WTC11 (cell line): ENCODE measurements around the gene MED22. TPM values are rescaled to one million over a fixed set of nuclear protein-coding genes. Genes with fewer than 3 reads are reported as not detected.

ENCODE experiments used
- ATAC-seq: fragments of 200-7000 bp; cut with Tn5 transposase; 2 replicates; pipeline ENCODE4 v1.10.0; 2021; ENCODE audit warnings: mild to moderate bottlenecking, moderate library complexity
- CTCF ChIA-PET: fragments of 300-600 bp; sonication (Branson Sonifier 250); formaldehyde crosslinking; loops from one replicate; lab custom pipeline; 2021; ENCODE audit warnings: antibody characterized with exemption; lab: Charles Lee
- POLR2A ChIA-PET: fragments of 350-600 bp; sonication (Branson Sonifier 250); formaldehyde crosslinking; loops from one replicate; lab custom pipeline; 2021; ENCODE audit warnings: antibody characterized with exemption; lab: Charles Lee
- DNase-seq: peaks from one replicate; pipeline ENCODE4 v3.0.0; 2021; ENCODE audit warnings: low spot score
- H3K27ac Mint-ChIP-seq: 2 replicates; pipeline ENCODE4 v1.8.0; 2021; ENCODE audit warnings: mixed read lengths
- H3K27me3 Mint-ChIP-seq: 2 replicates; pipeline ENCODE4 v1.8.0; 2021; ENCODE audit warnings: low read depth, mild to moderate bottlenecking, moderate library complexity, mixed read lengths
- H3K36me3 Mint-ChIP-seq: 2 replicates; pipeline ENCODE4 v1.8.0; 2021; ENCODE audit warnings: mixed read lengths
- H3K4me1 Mint-ChIP-seq: 2 replicates; pipeline ENCODE4 v1.8.0; 2022; ENCODE audit warnings: mixed read lengths
- H3K4me3 Mint-ChIP-seq: 2 replicates; pipeline ENCODE4 v1.8.0; 2021; ENCODE audit warnings: mild to moderate bottlenecking, moderate library complexity, mixed read lengths
- H3K9me3 Mint-ChIP-seq: 2 replicates; pipeline ENCODE4 v1.8.0; 2021; ENCODE audit warnings: mixed read lengths
- CREB1 ChIP-seq: sonication (generic); formaldehyde crosslinking; IDR thresholded peaks from 2 replicates; pipeline ENCODE4 v1.8.0; 2023; ENCODE audit warnings: mild to moderate bottlenecking, missing genetic modification reagents
- GRHL2 ChIP-seq: fragments of 250-450 bp; sonication (Bioruptor Pico); IDR thresholded peaks from 2 replicates; pipeline ENCODE4 v1.8.0; 2022; ENCODE audit warnings: mild to moderate bottlenecking, moderate library complexity; ENCODE audit not compliant: insufficient replicate concordance, severe bottlenecking
- NFATC4 ChIP-seq: fragments of 250-450 bp; sonication (Bioruptor Pico); IDR thresholded peaks from 2 replicates; pipeline ENCODE4 v1.9.0; 2021; ENCODE audit warnings: mild to moderate bottlenecking
- NFYB ChIP-seq: sonication (generic); formaldehyde crosslinking; conservative IDR thresholded peaks from 2 replicates; pipeline ENCODE4 v1.8.0; 2022; ENCODE audit warnings: low read depth, missing genetic modification reagents
- TP53 ChIP-seq: sonication (generic); formaldehyde crosslinking; IDR thresholded peaks from 2 replicates; pipeline ENCODE4 v1.8.1; 2023; ENCODE audit warnings: mild to moderate bottlenecking, missing genetic modification reagents
- ZNF425 ChIP-seq: fragments of 250-450 bp; sonication (Bioruptor Pico); conservative IDR thresholded peaks from 2 replicates; pipeline ENCODE4 v1.9.0; 2021; ENCODE audit warnings: mild to moderate bottlenecking
- total RNA-seq: library from RNA; stranded (reverse); gene quantifications from 3 replicates; pipeline ENCODE4 v1.2.3, GENCODE V29; 2021
- TF ChIP-seq, protein P1 (sequence below): sonication (generic); formaldehyde crosslinking; IDR thresholded peaks from 2 replicates; pipeline ENCODE4 v1.8.0; 2022; ENCODE audit warnings: missing genetic modification reagents
- TF ChIP-seq, protein P2 (sequence below): sonication (generic); formaldehyde crosslinking; IDR thresholded peaks from 2 replicates; pipeline ENCODE4 v1.8.1; 2023; ENCODE audit warnings: mild to moderate bottlenecking, missing genetic modification reagents
- TF ChIP-seq, protein P3 (sequence below): sonication (generic); formaldehyde crosslinking; conservative IDR thresholded peaks from 2 replicates; pipeline ENCODE4 v1.8.1; 2022; ENCODE audit warnings: mild to moderate bottlenecking, missing genetic modification reagents
- TF ChIP-seq, protein P4 (sequence below): fragments of 200-600 bp; IDR thresholded peaks from 2 replicates; pipeline ENCODE4 v1.8.0; 2022; ENCODE audit warnings: antibody characterized with exemption
- TF ChIP-seq, protein P5 (sequence below): sonication (generic); formaldehyde crosslinking; IDR thresholded peaks from 2 replicates; pipeline ENCODE4 v1.8.0; 2022; ENCODE audit warnings: mild to moderate bottlenecking, missing genetic modification reagents

Gene MED22
- total RNA-seq, 1 experiment from 2014 or later: 59.5 TPM

DNA sequence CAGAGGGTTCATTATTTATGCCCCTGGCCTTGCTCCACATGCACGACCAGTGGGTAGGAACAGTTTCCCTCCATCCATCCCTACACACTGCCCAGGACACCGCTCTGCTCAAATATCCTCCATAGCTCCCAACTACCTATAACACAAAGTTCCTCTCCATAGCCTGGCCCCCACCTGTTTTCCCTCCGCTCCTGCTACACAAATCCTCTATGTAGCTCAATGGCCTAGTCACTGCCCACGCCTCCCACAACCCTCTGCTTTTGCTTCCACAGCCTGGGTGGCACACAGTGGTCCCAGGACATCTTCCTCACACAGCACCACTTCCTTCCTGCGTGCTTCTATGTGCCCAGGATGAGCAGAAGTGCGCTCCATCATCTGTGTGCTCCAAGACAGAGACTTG lies 49.4 kb upstream of the MED22 start (continued):
- TF ChIP-seq, protein P1, sequence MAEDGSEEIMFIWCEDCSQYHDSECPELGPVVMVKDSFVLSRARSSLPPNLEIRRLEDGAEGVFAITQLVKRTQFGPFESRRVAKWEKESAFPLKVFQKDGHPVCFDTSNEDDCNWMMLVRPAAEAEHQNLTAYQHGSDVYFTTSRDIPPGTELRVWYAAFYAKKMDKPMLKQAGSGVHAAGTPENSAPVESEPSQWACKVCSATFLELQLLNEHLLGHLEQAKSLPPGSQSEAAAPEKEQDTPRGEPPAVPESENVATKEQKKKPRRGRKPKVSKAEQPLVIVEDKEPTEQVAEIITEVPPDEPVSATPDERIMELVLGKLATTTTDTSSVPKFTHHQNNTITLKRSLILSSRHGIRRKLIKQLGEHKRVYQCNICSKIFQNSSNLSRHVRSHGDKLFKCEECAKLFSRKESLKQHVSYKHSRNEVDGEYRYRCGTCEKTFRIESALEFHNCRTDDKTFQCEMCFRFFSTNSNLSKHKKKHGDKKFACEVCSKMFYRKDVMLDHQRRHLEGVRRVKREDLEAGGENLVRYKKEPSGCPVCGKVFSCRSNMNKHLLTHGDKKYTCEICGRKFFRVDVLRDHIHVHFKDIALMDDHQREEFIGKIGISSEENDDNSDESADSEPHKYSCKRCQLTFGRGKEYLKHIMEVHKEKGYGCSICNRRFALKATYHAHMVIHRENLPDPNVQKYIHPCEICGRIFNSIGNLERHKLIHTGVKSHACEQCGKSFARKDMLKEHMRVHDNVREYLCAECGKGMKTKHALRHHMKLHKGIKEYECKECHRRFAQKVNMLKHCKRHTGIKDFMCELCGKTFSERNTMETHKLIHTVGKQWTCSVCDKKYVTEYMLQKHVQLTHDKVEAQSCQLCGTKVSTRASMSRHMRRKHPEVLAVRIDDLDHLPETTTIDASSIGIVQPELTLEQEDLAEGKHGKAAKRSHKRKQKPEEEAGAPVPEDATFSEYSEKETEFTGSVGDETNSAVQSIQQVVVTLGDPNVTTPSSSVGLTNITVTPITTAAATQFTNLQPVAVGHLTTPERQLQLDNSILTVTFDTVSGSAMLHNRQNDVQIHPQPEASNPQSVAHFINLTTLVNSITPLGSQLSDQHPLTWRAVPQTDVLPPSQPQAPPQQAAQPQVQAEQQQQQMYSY (CRISPR knock-in tag): no peak
- TF ChIP-seq GRHL2 (CRISPR knock-in tag): no peak

DNA sequence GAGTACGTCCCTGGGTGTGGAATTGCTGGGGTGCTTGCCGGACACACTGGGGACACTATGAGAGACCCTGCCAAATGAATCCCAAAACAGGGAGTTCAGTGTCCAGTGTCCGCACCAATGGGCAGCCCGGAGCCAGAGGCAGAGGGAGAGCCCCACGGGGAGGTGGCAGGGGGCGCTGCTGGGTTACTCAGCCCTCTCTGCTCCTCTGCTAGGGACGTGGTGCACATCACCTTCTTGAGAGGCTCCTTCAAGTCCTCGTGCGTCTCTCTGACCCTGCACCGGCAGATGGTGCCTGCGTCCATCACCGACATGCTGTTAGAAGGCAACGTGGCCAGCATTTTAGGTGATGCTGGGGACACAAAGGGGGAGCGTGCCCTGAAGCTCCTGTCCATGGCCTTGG lies 49.0 kb upstream of the MED22 start:
- Mint-ChIP-seq H3K36me3 (no peaks in the 10 kb centered on the region), H3K4me3 (no peak overlapping the region), H3K9me3 (no peaks in the 10 kb centered on the region), H3K27me3 (peaks cover 6% of the 10 kb centered on the region), H3K4me1 (no peaks in the 10 kb centered on the region), H3K27ac (no peak overlapping the region)
- ATAC-seq: peak; percentile 90
- TF ChIP-seq CREB1 (CRISPR knock-in tag) (no peak), TP53 (CRISPR knock-in tag) (no peak), NFATC4 (CRISPR knock-in tag) (no peak)
- TF ChIP-seq, protein P2, sequence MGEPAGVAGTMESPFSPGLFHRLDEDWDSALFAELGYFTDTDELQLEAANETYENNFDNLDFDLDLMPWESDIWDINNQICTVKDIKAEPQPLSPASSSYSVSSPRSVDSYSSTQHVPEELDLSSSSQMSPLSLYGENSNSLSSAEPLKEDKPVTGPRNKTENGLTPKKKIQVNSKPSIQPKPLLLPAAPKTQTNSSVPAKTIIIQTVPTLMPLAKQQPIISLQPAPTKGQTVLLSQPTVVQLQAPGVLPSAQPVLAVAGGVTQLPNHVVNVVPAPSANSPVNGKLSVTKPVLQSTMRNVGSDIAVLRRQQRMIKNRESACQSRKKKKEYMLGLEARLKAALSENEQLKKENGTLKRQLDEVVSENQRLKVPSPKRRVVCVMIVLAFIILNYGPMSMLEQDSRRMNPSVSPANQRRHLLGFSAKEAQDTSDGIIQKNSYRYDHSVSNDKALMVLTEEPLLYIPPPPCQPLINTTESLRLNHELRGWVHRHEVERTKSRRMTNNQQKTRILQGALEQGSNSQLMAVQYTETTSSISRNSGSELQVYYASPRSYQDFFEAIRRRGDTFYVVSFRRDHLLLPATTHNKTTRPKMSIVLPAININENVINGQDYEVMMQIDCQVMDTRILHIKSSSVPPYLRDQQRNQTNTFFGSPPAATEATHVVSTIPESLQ (CRISPR knock-in tag): no peak
- TF ChIP-seq, protein P3, sequence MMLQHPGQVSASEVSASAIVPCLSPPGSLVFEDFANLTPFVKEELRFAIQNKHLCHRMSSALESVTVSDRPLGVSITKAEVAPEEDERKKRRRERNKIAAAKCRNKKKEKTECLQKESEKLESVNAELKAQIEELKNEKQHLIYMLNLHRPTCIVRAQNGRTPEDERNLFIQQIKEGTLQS (CRISPR knock-in tag): no peak
- TF ChIP-seq, protein P4, sequence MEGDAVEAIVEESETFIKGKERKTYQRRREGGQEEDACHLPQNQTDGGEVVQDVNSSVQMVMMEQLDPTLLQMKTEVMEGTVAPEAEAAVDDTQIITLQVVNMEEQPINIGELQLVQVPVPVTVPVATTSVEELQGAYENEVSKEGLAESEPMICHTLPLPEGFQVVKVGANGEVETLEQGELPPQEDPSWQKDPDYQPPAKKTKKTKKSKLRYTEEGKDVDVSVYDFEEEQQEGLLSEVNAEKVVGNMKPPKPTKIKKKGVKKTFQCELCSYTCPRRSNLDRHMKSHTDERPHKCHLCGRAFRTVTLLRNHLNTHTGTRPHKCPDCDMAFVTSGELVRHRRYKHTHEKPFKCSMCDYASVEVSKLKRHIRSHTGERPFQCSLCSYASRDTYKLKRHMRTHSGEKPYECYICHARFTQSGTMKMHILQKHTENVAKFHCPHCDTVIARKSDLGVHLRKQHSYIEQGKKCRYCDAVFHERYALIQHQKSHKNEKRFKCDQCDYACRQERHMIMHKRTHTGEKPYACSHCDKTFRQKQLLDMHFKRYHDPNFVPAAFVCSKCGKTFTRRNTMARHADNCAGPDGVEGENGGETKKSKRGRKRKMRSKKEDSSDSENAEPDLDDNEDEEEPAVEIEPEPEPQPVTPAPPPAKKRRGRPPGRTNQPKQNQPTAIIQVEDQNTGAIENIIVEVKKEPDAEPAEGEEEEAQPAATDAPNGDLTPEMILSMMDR: peak; percentile 24; the same call in 1 of the 2 replicates
- TF ChIP-seq, protein P5, sequence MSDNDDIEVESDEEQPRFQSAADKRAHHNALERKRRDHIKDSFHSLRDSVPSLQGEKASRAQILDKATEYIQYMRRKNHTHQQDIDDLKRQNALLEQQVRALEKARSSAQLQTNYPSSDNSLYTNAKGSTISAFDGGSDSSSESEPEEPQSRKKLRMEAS: peak; percentile 31; the same call in 1 of the 2 replicates
- DNase-seq: peak; percentile 82
- ChIA-PET CTCF (interaction anchor here (0.5 to 3.6 kb wide), 5 partner anchors 11 to 268 kb away, joined by 3 to 13 read pairs (median 5); partner anchors contain the start of genes ADAMTS13 and REXO4), POLR2A (no interaction called here)

DNA sequence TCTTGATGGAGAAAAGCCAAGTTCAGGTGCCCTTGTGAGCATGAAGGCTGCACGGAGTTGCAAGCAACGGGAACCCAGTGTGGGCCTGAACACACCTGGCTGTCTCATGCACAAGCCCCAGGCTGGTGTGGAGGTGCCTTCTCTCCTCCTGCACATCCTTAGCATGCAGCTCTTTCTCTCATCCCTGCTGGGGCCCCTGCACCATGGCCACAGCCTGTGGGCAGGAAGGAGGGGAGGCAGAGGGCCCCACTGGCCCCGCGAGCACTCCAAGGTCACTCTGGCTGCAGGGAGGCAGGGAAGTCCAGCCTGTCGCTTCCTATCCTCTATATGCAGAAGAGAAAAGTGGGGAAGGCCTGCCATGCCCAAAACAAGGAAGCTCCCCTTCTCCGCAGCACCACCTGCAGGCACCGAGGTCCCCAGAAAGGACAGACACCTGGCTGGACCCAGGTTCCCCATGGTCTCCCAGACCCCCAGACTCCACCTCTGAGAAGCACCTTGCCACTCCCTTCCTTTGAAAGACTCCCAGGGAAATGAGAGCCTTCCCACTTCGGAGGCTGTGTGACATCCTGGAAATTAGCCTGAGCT lies 46.8 kb upstream of the MED22 start:
- ChIA-PET CTCF (interaction anchor here (0.6 to 3.6 kb wide), 12 partner anchors 9 to 224 kb away, joined by 3 to 13 read pairs (median 4); partner anchors contain the start of gene CACFD1), POLR2A (no interaction called here)
- H3K4me1 Mint-ChIP-seq: no peaks in the 10 kb centered on the region
- DNase-seq (peak; percentile 24), ATAC-seq (no peak)
- no peak for TF ChIP-seq NFYB
- TF ChIP-seq ZNF425: no peak
- H3K27me3 Mint-ChIP-seq: peaks cover 17% of the 10 kb centered on the region
- H3K4me3 Mint-ChIP-seq: no peak overlapping the region
- peaks cover 5% of the 10 kb centered on the region for H3K36me3 Mint-ChIP-seq
- peaks cover 14% of the 10 kb centered on the region for H3K9me3 Mint-ChIP-seq
- H3K27ac Mint-ChIP-seq: no peak overlapping the region
